NB4 (cell line): ENCODE results near the gene AKR1A1.

Experiments
- POLR2A ChIP-seq: IDR thresholded peaks from 2 replicates; pipeline ENCODE4 v1.6.1; 2011; ENCODE audit warnings: mild to moderate bottlenecking; ENCODE audit not compliant: insufficient read length; ENCODE audit errors: extremely low read depth
- TF ChIP-seq, protein P1 (sequence below): IDR thresholded peaks from one replicate; pipeline ENCODE4 v1.5.1; 2012; ENCODE audit warnings: low read depth, low read length

DNA sequence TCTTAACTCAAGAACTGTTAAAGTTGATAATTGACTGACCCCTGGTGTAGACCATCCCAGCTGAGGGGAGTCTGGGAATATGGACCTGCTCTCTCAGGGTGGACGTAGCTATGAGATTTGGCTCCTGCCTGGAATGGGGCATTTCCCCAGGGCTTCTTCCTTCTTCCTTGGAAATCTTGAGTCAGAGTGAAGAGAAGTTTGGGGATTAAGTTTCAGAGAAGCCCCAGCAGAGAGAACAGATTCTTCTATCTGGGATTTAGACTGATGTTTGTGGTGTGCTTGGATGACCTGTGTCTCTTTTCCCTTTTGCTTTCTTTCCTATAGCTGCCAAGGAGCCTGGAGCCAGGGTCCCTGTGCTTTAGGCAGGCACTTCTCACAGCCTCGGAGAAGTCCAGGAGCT lies 13.2 kb downstream of the AKR1A1 start:
- TF ChIP-seq, protein P1, sequence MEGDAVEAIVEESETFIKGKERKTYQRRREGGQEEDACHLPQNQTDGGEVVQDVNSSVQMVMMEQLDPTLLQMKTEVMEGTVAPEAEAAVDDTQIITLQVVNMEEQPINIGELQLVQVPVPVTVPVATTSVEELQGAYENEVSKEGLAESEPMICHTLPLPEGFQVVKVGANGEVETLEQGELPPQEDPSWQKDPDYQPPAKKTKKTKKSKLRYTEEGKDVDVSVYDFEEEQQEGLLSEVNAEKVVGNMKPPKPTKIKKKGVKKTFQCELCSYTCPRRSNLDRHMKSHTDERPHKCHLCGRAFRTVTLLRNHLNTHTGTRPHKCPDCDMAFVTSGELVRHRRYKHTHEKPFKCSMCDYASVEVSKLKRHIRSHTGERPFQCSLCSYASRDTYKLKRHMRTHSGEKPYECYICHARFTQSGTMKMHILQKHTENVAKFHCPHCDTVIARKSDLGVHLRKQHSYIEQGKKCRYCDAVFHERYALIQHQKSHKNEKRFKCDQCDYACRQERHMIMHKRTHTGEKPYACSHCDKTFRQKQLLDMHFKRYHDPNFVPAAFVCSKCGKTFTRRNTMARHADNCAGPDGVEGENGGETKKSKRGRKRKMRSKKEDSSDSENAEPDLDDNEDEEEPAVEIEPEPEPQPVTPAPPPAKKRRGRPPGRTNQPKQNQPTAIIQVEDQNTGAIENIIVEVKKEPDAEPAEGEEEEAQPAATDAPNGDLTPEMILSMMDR = no peak
- TF ChIP-seq POLR2A = no peak
